Keratinocyte (primary cell): ENCODE results near the gene TMC2. TPM values are rescaled to one million over a fixed set of nuclear protein-coding genes. Genes with fewer than 3 reads are reported as not detected.

Experiments used
- DNase-seq: peaks from one replicate; pipeline ENCODE4 v3.0.0-alpha.2; 2011; ENCODE audit warnings: low read depth, missing footprints, low spot score
- FAIRE-seq: peaks from 2 replicates; lab custom pipeline; 2011; peaks lifted over from hg19 to GRCh38; lab: Jason Lieb, UNC
- H2AFZ ChIP-seq: 2 replicates; pipeline ENCODE4 v1.6.0; 2012; ENCODE audit warnings: low read length, control low read depth, inconsistent platforms; ENCODE audit not compliant: control insufficient read depth
- H3K27ac ChIP-seq: 2 replicates; pipeline ENCODE4 v1.5.1; 2011; ENCODE audit warnings: low read length; ENCODE audit not compliant: control insufficient read depth, insufficient read depth
- H3K27me3 ChIP-seq: 3 replicates; pipeline ENCODE4 v1.6.0; 2011; ENCODE audit warnings: low read length; ENCODE audit not compliant: control insufficient read depth, insufficient read depth; ENCODE audit errors: extremely low read depth
- H3K36me3 ChIP-seq, 2 experiments: 2 replicates in 1 of 2; 3 replicates in 1 of 2; pipeline ENCODE4 v1.5.1; 2011; ENCODE audit warnings: low read length in 2 of 2, mild to moderate bottlenecking in 1 of 2; ENCODE audit not compliant: control insufficient read depth in 2 of 2, insufficient read depth in 2 of 2; ENCODE audit errors: extremely low read depth in 1 of 2
- H3K4me1 ChIP-seq: 3 replicates; pipeline ENCODE4 v1.5.1; 2011; ENCODE audit warnings: low read length; ENCODE audit not compliant: control insufficient read depth, insufficient read depth; ENCODE audit errors: extremely low read depth
- H3K4me2 ChIP-seq: 3 replicates; pipeline ENCODE4 v1.6.0; 2011; ENCODE audit warnings: low read depth, low read length; ENCODE audit not compliant: control insufficient read depth, insufficient read depth; ENCODE audit errors: extremely low read depth
- H3K4me3 ChIP-seq, 3 experiments: fragments of 200-600 bp in 1 of 3; sonication (generic) in 1 of 3; 2 replicates in 2 of 3; 3 replicates in 1 of 3; pipeline ENCODE4 v1.5.1; 2011 to 2016; ENCODE audit warnings: low read length in 3 of 3, mild to moderate bottlenecking in 3 of 3, control low read depth in 2 of 3, inconsistent platforms in 1 of 3, low read depth in 1 of 3, mixed read lengths in 1 of 3, mixed run types in 1 of 3, moderate library complexity in 1 of 3; ENCODE audit not compliant: control insufficient read depth in 2 of 3, insufficient read depth in 2 of 3; ENCODE audit errors: extremely low read depth in 1 of 3
- H3K79me2 ChIP-seq: 2 replicates; pipeline ENCODE4 v1.6.0; 2012; ENCODE audit warnings: low read length; ENCODE audit not compliant: control insufficient read depth, insufficient read depth
- H3K9ac ChIP-seq: 3 replicates; pipeline ENCODE4 v1.6.0; 2011; ENCODE audit warnings: low read length; ENCODE audit not compliant: control insufficient read depth, insufficient read depth; ENCODE audit errors: extremely low read depth
- H3K9me1 ChIP-seq: 3 replicates; pipeline ENCODE4 v1.6.0; 2011; ENCODE audit warnings: low read length; ENCODE audit not compliant: control insufficient read depth, insufficient read depth; ENCODE audit errors: extremely low read depth
- H3K9me3 ChIP-seq: 2 replicates; pipeline ENCODE4 v1.5.1; 2012; ENCODE audit warnings: low read depth, low read length; ENCODE audit not compliant: control insufficient read depth
- H4K20me1 ChIP-seq: 3 replicates; pipeline ENCODE4 v1.6.0; 2011; ENCODE audit warnings: low read length; ENCODE audit not compliant: control insufficient read depth, insufficient read depth; ENCODE audit errors: extremely low read depth
- CTCF ChIP-seq, 3 experiments: IDR thresholded peaks in 1 of 3; conservative IDR thresholded peaks in 1 of 3; optimal IDR thresholded peaks in 1 of 3; 2 replicates in 2 of 3; 3 replicates in 1 of 3; pipeline versions ENCODE3 to v1.5.1; 2011; ENCODE audit warnings: low read length in 3 of 3, mild to moderate bottlenecking in 3 of 3, moderate library complexity in 2 of 3, control low read depth in 1 of 3, inconsistent platforms in 1 of 3; ENCODE audit not compliant: insufficient read depth in 2 of 3; ENCODE audit errors: extremely low read depth in 1 of 3
- EZH2 ChIP-seq: IDR thresholded peaks from one replicate; pipeline ENCODE4 v1.6.1; 2012; ENCODE audit warnings: inconsistent platforms, mild to moderate bottlenecking, low read length, moderate library complexity
- dilution Hi-C: fragments of 300-500 bp; cut with MboI; formaldehyde crosslinking; loops from one replicate; pipeline ENCODE4 v1.7.0; 2020; ENCODE audit warnings: low sequenced_read_pairs; ENCODE audit not compliant: extremely low pct_ligation_motif_present
- polyA plus RNA-seq, 5 experiments: library from polyadenylated mRNA; depleted of rRNA in 3 of 5; stranded (reverse) in 3 of 5; stranded (forward) in 1 of 5; unstranded in 1 of 5; fragments of >200 nt; gene quantifications; 1 replicate in 1 of 5; 2 replicates in 3 of 5; 3 replicates in 1 of 5; pipeline versions ENCODE4 v1.2.1 to v1.2.3, GENCODE V29; 2011 to 2012; ENCODE audit warnings: missing spikeins in 2 of 5, low read depth in 1 of 5, low replicate concordance in 1 of 5

The TMC2 gene
- polyA plus RNA-seq, 1 donor (not counting 4 experiments of a cell fraction or from before 2014, with no cell fraction given), result not detected

GRCh38 chr20:2663887-2664719 is 127.7 kb downstream of the TMC2 start, which contains the start of gene IDH3B:
IDH3B (minus strand) TSS chr20:2664216; CDS start chr20:2664188, 28 bp downstream.
- peak within 1 kb of the TSS; percentile 90 for H3K9ac ChIP-seq
- no peaks in the 10 kb centered on the region for H3K9me3 ChIP-seq
- H3K4me1 ChIP-seq, result peaks cover 10% of the 10 kb centered on the region
- peaks cover 15% of the 10 kb centered on the region for H3K79me2 ChIP-seq
- H3K4me2 ChIP-seq, result peak within 1 kb of the TSS; percentile 81
- peak within 1 kb of the TSS; percentile 89 to 99 (median 91) for H3K4me3 ChIP-seq
- dilution Hi-C loops, result no loop called here
- no peaks in the 10 kb centered on the region for H3K27me3 ChIP-seq
- DNase-seq, result peak; percentile 57
- peaks cover 11 to 13% of the 10 kb centered on the region in 2 experiments for H3K36me3 ChIP-seq
- no peaks in the 10 kb centered on the region for H3K9me1 ChIP-seq
- TF ChIP-seq EZH2 (no peak), CTCF (optimal IDR thresholded peaks at IDR 0.05 in 1 of 3, IDR thresholded peaks at IDR 0.05 in 1 of 3, conservative IDR thresholded peaks at IDR 0.05 in 1 of 3; ENCODE audit: extremely low read depth in 1 of 3, insufficient read depth in 2 of 3, low read length in 3 of 3) (no peak)
- FAIRE-seq, result peak; percentile 95
- peak within 1 kb of the TSS; percentile 94 for H2AFZ ChIP-seq
- H3K27ac ChIP-seq, result peak within 1 kb of the TSS; percentile 86
- H4K20me1 ChIP-seq, result no peaks in the 10 kb centered on the region

DNA sequence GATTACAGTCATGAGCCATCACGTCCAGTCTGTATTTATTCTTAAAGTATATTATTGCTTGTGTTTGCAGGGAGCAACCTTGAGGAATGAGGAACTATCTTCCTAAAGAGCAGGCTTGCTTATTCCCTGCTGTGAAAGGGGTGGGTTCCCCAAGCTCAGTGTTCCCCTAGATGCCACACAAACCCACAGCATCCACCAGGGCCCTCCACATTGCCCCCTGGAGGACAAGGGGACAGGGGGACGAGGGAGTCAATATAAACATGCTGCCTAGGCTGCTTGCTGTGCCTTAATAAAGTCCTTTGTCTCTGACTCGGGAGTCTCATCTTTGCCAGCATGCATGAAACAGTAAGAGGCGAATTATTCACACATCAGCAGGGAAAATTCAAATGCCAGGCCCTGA is 135.6 kb downstream of the TMC2 start:
- Histone ChIP-seq H3K27me3 (no peaks in the 10 kb centered on the region), H3K79me2 (no peaks in the 10 kb centered on the region), H3K9me1 (no peaks in the 10 kb centered on the region), H2AFZ (no peak overlapping the region), H4K20me1 (no peaks in the 10 kb centered on the region), H3K9me3 (no peaks in the 10 kb centered on the region), H3K4me2 (no peak overlapping the region), H3K9ac (no peak overlapping the region), H3K36me3 (no peaks in the 10 kb centered on the region), H3K4me1 (no peaks in the 10 kb centered on the region), H3K4me3 (no peak overlapping the region), H3K27ac (no peak overlapping the region)
- no peak for DNase-seq
- TF ChIP-seq CTCF (optimal IDR thresholded peaks at IDR 0.05 in 1 of 3, IDR thresholded peaks at IDR 0.05 in 1 of 3, conservative IDR thresholded peaks at IDR 0.05 in 1 of 3; ENCODE audit: extremely low read depth in 1 of 3, insufficient read depth in 2 of 3, low read length in 3 of 3), result peak; percentile 16 to 26 (median 19)
- TF ChIP-seq EZH2, result no peak
- FAIRE-seq, result no peak
- dilution Hi-C loops, result no loop called here
